HEK293 (cell line): ENCODE measurements around the gene UROC1.

Experiments
- PRDM1 ChIP-seq: fragments of 450-650 bp; formaldehyde crosslinking; IDR thresholded peaks from 2 replicates; pipeline ENCODE4; 2016; ENCODE audit warnings: missing biosample characterization, missing genetic modification characterization
- ZBTB11 ChIP-seq: fragments of 450-650 bp; formaldehyde crosslinking; conservative IDR thresholded peaks from 2 replicates; pipeline ENCODE4 v1.5.1; 2016; ENCODE audit warnings: low read depth, missing biosample characterization, missing genetic modification characterization
- ZNF221 ChIP-seq: fragments of 450-650 bp; formaldehyde crosslinking; IDR thresholded peaks from 2 replicates; pipeline ENCODE4 v1.5.1; 2017; ENCODE audit warnings: missing biosample characterization, missing genetic modification characterization, borderline replicate concordance
- ZNF449 ChIP-seq: fragments of 450-650 bp; formaldehyde crosslinking; IDR thresholded peaks from 2 replicates; pipeline ENCODE4 v1.5.1; 2017; ENCODE audit warnings: missing biosample characterization, mild to moderate bottlenecking, missing genetic modification characterization, moderate library complexity
- ZNF664 ChIP-seq: fragments of 450-650 bp; formaldehyde crosslinking; IDR thresholded peaks from 2 replicates; pipeline ENCODE4 v1.5.1; 2016; ENCODE audit warnings: missing biosample characterization, missing genetic modification characterization
- TF ChIP-seq, protein P1 (sequence below): fragments of 450-650 bp; formaldehyde crosslinking; IDR thresholded peaks from 2 replicates; pipeline ENCODE4 v1.5.1; 2016; ENCODE audit warnings: missing biosample characterization, missing genetic modification characterization

GRCh38 chr3:126507886-126508285, 9.7 kb downstream of the UROC1 start:
- no peak for TF ChIP-seq ZNF221
- TF ChIP-seq ZBTB11 (tag by site-specific recombination): no peak
- TF ChIP-seq PRDM1 (tag by site-specific recombination): no peak
- TF ChIP-seq, protein P1, sequence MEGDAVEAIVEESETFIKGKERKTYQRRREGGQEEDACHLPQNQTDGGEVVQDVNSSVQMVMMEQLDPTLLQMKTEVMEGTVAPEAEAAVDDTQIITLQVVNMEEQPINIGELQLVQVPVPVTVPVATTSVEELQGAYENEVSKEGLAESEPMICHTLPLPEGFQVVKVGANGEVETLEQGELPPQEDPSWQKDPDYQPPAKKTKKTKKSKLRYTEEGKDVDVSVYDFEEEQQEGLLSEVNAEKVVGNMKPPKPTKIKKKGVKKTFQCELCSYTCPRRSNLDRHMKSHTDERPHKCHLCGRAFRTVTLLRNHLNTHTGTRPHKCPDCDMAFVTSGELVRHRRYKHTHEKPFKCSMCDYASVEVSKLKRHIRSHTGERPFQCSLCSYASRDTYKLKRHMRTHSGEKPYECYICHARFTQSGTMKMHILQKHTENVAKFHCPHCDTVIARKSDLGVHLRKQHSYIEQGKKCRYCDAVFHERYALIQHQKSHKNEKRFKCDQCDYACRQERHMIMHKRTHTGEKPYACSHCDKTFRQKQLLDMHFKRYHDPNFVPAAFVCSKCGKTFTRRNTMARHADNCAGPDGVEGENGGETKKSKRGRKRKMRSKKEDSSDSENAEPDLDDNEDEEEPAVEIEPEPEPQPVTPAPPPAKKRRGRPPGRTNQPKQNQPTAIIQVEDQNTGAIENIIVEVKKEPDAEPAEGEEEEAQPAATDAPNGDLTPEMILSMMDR (tag by site-specific recombination): no peak
- TF ChIP-seq ZNF664 (tag by site-specific recombination): no peak
- no peak for TF ChIP-seq ZNF449 (tag by site-specific recombination)
